GM13977 (cell line): ENCODE results near the gene NBAS.

Source experiments
- DNase-seq: peaks from one replicate; pipeline ENCODE4 v3.0.0; 2012; ENCODE audit warnings: low spot score
- CTCF ChIP-seq: IDR thresholded peaks from 2 replicates; pipeline ENCODE4 v1.5.1; 2012; ENCODE audit warnings: mild to moderate bottlenecking, control low read depth; ENCODE audit not compliant: insufficient read depth; ENCODE audit errors: extremely low read depth, missing control alignments
- in situ Hi-C: fragments of 300-500 bp; cut with MboI; formaldehyde crosslinking; loops from one replicate; pipeline ENCODE4 v1.12.0; 2022; ENCODE audit warnings: low sequenced_read_pairs, low pct_unique_long_range_greater_than_20kb, mixed read lengths, inconsistent platforms; ENCODE audit not compliant: unreplicated experiment

NBAS gene

GRCh38 chr2:15187702-15188101, 373.4 kb downstream of the NBAS start:
- TF ChIP-seq CTCF: no peak
- no peak for DNase-seq
- in situ Hi-C loops: loop anchor here (25.0 kb wide), 1 partner anchor 375 kb away; the partner anchor contains the start of gene NBAS

GRCh38 chr2:15186118-15186517, 375.0 kb downstream of the NBAS start:
- in situ Hi-C loops: loop anchor here (25.0 kb wide), 1 partner anchor 376 kb away; the partner anchor contains the start of gene NBAS
- no peak for TF ChIP-seq CTCF
- no peak for DNase-seq

GRCh38 chr2:15184491-15184890, 376.6 kb downstream of the NBAS start:
- in situ Hi-C loops: loop anchor here (25.0 kb wide), 1 partner anchor 378 kb away; the partner anchor contains the start of gene NBAS
- DNase-seq: no peak
- no peak for TF ChIP-seq CTCF

GRCh38 chr2:15182275-15182674, 378.9 kb downstream of the NBAS start:
- no peak for DNase-seq
- no peak for TF ChIP-seq CTCF
- in situ Hi-C loops: loop anchor here (25.0 kb wide), 1 partner anchor 380 kb away; the partner anchor contains the start of gene NBAS

GRCh38 chr2:15181092-15181745, 379.9 kb downstream of the NBAS start:
- TF ChIP-seq CTCF: no peak
- no peak for DNase-seq
- in situ Hi-C loops: loop anchor here (25.0 kb wide), 1 partner anchor 381 kb away; the partner anchor contains the start of gene NBAS

GRCh38 chr2:15180379-15180778, 380.8 kb downstream of the NBAS start:
- no peak for TF ChIP-seq CTCF
- no peak for DNase-seq
- in situ Hi-C loops: loop anchor here (25.0 kb wide), 1 partner anchor 382 kb away; the partner anchor contains the start of gene NBAS
